SK-N-SH (cell line): ENCODE results near the gene NR5A1.

Experiments
- CHD2 ChIP-seq: fragments of 150-350 bp; IDR thresholded peaks from 2 replicates; pipeline ENCODE4 v1.6.1; 2018; ENCODE audit warnings: low read length; ENCODE audit not compliant: partially characterized antibody
- CTCF ChIP-seq: fragments of 200-600 bp; sonication (generic); IDR thresholded peaks from 2 replicates; pipeline ENCODE4 v1.6.1; 2017; ENCODE audit warnings: antibody characterized with exemption, mild to moderate bottlenecking, moderate library complexity
- GABPA ChIP-seq: IDR thresholded peaks from 2 replicates; pipeline ENCODE4 v1.4.0; 2012; ENCODE audit warnings: low read depth, mild to moderate bottlenecking
- POLR2AphosphoS5 ChIP-seq: IDR thresholded peaks from 2 replicates; pipeline ENCODE4 v1.6.1; 2012; ENCODE audit warnings: low read depth, low read length
- RAD21 ChIP-seq: IDR thresholded peaks from 2 replicates; pipeline ENCODE4 v1.6.1; 2012; ENCODE audit warnings: mild to moderate bottlenecking, low read length
- REST ChIP-seq: IDR thresholded peaks from 2 replicates; pipeline ENCODE4 v1.6.1; 2012; ENCODE audit warnings: mild to moderate bottlenecking, low read depth, low read length, moderate library complexity
- RFX5 ChIP-seq: IDR thresholded peaks from 2 replicates; pipeline ENCODE4 v1.6.1; 2012; ENCODE audit warnings: mild to moderate bottlenecking, improper control_type of control experiment, low read length
- SIN3A ChIP-seq: IDR thresholded peaks from 2 replicates; pipeline ENCODE4 v1.6.1; 2012; ENCODE audit warnings: low read depth, mild to moderate bottlenecking, low read length, moderate library complexity, borderline replicate concordance
- TAF1 ChIP-seq: IDR thresholded peaks from 2 replicates; pipeline ENCODE4 v1.6.1; 2012; ENCODE audit warnings: low read depth, mild to moderate bottlenecking, low read length, moderate library complexity, borderline replicate concordance
- TCF12 ChIP-seq: IDR thresholded peaks from 2 replicates; pipeline ENCODE4 v1.4.0; 2012
- YY1 ChIP-seq: IDR thresholded peaks from 2 replicates; pipeline ENCODE4 v1.4.0; 2012; ENCODE audit warnings: low read depth, mild to moderate bottlenecking
- TF ChIP-seq, protein P1 (sequence below): IDR thresholded peaks from 2 replicates; pipeline ENCODE4 v1.4.0; 2012; ENCODE audit warnings: low read depth

GRCh38 chr9:124437086-124437485 lies 70.1 kb downstream of the NR5A1 start:
- TF ChIP-seq RAD21 (no peak), GABPA (no peak), POLR2AphosphoS5 (no peak), RFX5 (no peak), TAF1 (no peak), YY1 (no peak), SIN3A (no peak), CTCF (no peak), TCF12 (no peak), REST (no peak), CHD2 (no peak)
- TF ChIP-seq, protein P1, sequence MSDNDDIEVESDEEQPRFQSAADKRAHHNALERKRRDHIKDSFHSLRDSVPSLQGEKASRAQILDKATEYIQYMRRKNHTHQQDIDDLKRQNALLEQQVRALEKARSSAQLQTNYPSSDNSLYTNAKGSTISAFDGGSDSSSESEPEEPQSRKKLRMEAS: no peak
